RPMI7951 (cell line): Measurements from ENCODE around the gene GRB10. TPM values are rescaled to one million over a fixed set of nuclear protein-coding genes. Genes with fewer than 3 reads are reported as not detected.

Source experiments
- DNase-seq: peaks from one replicate; pipeline ENCODE4 v3.0.0-alpha.2; 2012; ENCODE audit warnings: low read depth
- total RNA-seq: library from RNA; depleted of rRNA; stranded (reverse); fragments of >200 nt; shearing (Covaris generic); gene quantifications from 2 replicates; pipeline ENCODE4 v1.2.3, GENCODE V29; 2014

GRB10 gene
- total RNA-seq, 1 experiment from 2014 or later: 51.7 TPM

DNA sequence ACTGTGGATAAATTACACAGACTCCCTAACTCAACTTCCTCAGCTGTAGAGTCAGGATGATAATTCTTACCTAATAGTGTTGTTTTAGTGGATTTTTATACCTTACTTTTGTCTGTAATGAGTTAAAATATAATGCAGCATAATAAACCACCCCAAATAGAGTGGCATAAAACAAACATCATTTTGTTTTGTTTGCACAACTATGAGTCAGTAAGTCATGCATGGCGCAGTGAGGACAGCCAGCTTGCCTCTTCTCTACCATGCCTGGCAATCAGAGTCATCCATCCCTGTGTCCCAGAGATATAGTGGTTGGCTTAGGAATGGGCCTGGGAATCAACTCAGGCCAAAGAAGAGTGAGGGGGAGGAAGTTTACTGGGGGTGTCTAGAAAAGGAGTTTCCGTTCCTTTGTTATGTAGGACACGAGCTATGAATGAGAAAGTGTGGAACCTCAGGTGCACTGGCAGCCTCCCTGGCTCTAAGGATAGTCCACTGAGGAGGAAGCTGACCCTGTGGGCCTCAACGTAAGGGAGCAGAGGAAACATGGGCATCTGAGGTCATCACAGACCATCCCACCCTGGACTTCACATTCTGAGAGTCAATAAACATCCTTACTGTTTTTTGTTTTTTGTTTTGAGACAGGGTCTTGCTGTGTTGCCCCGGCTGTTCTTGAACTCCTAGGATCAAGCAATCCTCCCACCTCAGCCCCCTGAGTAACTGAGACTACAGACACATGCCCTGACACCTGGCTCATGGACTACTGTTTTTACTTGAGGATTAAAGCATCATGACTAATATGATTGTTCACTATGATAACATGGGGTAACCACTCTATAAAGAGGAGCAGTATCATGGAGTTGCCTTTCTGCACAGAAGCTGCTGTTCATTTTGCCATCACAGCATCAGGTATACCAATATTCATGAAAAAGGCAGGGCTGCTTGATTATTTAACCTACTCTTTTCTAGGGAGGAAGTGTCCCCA, 21.0 kb upstream of the GRB10 start:
- no peak for DNase-seq

DNA sequence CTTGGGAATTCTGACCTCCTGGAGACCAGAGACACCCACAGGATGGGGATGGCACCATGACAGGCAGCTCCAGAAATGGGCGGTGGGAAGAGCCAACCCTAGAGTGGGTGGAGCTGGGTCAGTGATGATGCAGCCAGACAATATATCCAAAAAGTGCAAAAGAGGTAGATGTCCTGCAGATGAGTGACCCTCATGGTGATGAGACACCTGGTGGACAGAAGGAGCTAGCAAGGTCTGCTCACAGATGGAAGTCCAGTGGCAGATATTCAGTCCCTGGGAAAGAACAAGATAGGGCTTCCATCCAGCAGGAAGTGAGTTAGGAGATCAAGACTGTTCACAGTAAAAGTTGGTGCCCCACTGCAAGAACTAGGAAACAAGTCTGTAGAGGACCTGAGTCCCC, 19.2 kb upstream of the GRB10 start:
- DNase-seq: no peak

DNA sequence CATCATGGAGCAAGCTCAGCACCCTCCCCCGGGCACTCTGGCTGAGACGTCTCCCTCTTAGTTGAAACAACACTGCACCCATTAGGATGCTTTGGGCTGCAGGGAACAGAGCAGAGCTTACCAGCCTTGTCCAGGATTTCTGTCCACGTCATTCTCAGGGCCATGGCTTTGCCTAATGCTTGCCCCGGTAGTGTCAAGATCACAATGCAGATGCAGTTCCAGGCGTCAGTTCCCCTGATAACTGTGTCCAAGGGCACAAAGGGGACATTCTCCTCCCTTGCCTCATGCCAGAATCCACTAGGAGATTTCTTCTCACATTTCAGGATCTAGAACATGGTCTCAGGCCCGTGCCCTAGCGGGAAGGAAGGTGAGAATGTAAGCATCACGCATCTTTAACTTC, 17.2 kb upstream of the GRB10 start:
- no peak for DNase-seq

DNA sequence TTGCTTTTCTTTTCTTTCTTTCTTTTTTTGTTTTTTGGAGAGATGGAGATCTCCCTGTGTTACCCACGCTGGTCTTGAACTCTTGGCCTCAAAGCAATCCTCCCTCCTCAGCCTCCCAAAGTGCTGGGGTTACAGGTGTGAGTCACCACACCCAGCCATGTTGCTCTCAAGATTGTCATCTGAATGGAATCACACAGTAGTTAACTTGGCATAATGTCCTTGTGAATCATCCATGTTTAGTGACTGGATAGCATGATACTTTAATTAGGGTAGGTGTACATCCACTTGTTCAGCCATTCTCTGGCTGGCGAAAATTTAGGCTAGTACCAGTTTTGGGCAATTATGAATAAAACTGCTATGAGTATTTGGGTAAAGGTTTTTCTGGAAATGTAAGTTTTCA, 15.4 kb upstream of the GRB10 start:
- DNase-seq: no peak

DNA sequence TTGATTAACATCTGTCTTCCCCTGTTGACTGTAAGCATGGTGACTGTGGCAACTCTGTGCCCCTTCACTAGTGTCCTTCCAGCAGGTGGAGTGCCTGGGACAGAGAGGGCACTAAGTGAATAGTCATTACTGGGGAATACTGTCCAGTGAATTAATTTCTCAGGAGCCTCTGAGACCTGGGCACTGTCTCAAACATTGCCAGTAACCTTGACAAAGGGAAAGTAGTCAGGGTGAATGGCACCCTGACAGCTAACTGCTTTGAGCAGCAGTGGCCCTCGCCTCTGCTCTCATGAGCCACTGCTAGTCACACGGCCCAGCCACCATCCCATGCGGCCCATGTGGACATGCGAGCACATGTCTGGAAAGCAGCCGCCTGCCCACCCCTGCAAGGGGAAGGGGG, 13.1 kb upstream of the GRB10 start:
- DNase-seq: no peak

DNA sequence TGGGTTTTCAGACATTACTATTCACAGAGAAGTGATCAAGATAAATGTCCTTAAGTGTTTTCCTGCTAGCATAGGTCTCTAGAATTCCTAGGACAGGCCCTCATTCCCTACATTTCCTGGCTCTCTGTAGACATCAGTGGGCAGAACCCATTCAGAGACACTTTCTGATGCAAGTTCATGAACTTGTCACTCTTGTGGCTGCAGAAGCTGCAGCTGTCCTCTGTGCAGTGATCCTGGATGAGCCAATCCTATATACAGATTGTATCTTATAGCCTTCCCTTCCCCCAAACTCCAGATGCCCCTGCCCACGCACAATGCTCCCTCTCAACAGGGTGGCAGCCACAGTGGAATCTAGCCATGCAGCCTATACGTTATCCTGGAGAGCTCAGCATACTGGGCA, 12.6 kb upstream of the GRB10 start:
- DNase-seq: no peak

DNA sequence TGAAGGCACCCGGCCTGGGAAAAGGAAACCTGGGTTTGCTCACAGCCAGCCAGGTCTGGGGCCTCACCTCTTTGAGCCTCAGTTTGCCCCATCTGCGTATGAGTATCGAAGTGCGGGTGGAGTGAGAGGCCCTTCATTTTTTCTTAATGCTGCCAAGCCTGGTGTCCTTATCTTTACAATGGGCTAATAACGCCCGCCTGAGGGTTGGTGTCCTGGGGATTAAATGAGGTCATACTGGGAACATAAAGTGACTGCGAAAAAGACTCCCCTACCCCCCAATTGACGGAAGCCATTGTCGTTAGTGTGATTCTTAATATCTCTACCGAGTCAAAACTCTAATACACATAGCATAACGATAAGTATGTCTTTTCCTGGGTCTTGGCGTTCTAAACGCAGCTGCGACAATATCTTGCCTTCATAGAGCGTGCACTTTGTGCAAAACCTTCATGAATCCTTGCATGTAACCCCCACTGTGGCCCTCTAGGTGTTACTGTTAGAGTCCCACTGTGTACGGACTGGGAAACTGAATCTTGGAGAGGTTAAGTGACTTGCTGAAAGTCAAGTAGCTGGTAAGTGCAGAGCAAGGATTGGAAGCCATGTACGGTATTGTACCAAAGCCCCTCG, 11.4 kb upstream of the GRB10 start:
- DNase-seq: no peak

DNA sequence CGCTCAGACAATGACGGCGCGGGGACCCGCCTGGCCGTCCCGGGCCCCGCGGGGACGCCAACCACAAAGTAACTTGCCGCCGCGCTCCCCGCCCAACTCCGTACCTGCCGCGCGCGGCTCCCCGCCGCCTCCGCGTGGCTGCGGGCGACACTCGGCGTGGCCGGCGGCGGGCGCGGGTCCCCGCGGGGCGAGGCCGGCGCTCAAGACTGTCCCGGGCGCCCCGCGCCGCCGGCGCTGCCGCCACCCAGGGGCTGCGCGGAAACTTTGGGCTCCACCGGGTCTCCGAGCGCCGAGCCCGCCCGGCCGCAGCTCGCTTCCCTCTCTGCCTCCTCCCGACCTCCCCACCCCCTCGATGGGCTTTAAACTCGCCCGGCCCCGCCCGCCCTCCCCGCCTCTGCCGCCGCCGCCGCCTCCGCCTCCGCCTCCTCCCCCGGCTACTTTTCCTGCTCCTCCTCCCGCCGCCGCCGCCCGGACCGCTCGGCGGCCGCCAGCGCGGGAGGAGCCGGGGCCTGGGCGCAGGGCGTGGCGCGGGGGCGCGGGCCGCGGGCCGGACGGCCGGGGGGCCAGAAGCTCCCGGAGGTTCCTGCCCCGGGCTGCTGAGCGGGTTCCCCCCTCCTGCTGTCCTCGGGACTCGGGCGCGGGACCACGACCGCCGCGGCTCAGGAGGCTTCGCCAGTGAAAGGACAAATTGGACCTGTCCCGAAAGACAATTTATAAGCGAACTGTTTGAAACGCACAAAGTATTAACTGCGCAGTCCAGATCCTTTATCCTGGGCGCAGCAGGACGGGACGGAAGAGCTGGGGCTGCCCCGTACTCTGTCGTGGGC, 10.6 kb upstream of the GRB10 start:
- peak; percentile 81 for DNase-seq

DNA sequence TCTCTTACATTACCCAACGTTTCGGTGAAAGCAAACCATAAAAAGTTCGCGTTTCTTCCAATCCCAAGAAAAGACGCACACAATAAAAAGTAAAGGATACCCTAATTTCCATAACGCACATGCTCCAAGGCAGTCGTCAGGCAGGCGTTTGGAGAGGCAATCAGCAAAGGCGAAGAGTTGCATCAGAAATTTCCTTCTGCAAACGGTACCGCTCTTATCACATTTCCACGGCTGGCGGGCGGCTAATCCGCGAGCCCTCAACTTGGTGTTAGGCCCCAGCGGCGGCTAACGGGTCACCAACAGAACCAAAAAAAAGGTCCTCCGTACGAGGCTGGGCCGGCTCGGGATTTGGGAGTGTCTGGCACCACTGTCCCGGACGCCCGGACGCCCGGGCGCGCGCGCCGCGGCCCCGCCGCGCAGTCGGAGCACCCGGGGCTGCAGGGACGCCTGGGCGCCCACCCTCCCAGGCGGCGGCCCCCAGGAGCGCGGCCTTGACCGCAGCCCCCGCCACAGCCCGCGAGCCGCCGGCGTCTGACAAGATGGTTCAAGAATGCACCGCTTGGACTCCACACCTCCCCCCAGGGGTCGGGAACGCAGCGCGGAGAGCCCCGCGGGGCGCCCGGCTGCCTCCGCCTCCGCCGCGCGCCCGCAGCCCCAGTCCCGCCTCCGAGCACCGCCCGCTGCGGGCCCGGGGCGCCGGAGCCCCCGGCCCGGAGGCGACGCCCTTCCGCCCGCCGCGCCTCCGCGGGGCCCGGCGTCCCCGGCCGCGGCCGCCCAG, 9.8 kb upstream of the GRB10 start:
- DNase-seq: peak; percentile 71

DNA sequence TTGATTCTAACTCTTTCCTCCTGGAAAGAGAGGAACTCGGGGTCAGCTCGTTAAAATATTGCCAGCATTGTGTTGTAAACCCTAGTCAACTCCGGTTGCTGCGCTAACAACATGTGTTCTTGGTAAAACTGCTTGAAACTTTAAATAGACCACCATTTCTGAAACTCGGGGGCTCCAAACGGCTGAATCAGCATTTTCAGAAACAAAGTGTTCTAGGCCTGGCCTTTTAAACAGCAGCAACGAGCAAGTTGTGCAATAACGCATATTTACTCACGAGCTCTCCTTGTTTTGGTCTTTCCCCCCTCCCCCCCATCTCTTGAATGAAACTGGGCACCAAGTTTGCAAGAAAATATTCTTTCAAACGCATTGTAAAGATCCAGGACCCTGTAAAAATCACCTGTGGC, 9.2 kb upstream of the GRB10 start:
- peak; percentile 45 for DNase-seq

DNA sequence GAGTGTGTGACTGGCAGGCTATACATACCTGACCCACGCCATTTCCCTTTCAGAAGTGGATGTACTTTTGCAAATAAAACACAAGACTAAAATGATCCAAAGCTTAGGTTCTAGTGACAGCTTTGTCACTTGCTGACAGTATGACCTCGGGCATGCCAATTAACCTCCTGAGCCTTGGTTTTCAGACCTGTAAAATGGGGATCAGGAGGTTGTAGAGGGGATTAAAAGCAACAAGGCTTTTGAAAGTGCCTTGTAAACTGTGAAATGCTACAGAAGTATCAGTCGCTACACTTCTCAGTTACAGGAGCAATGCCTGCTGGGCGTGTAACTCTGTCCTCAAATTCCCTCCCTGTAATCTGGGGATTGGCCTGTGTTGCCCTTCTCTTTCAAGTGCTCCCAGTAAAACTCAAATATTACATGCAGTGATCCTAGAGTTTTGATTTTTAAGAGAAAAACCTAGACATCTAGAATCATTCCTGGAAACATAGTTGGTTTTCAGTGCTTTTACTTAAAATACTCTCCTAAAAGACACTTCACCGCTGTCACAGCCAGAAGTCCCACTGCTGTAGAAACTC, 8.8 kb upstream of the GRB10 start:
- no peak for DNase-seq

DNA sequence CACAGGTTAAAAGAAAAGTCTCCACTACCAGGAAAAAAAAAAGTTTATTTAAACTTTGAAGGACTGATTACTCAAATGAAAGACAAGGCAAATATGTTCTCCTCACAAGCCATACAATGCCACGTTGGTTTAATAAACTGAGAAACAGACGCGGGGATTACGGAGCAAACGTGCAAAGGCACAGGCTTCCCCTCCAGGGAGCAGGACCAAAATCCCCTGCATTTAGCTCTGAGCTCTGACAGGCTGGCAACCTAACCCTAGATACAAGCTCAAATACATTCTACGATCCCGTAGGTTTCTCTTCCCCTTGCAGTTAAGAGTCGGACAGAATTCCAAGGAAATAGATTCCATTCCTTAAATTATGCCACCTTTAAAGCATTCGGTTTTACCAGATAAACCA, 7.7 kb upstream of the GRB10 start:
- no peak for DNase-seq

DNA sequence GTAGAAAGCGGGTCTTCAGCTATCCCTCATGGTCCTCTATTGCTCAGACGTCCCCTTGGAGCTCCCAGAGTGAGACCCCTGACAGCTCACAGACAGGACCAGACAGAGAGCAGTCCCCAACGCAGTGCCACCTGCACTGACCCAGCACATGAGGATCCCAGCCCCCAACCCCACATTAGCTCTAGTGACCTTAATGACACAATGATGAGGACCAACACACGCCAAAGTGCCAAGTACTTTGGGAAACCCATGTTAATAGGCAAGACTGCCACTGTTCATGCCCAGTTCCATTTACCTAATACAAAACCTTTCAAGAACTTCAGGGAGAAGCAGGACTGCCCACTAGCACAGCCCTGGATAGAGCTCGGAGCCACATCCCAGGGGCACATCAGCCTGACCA, 5.7 kb upstream of the GRB10 start:
- no peak for DNase-seq

DNA sequence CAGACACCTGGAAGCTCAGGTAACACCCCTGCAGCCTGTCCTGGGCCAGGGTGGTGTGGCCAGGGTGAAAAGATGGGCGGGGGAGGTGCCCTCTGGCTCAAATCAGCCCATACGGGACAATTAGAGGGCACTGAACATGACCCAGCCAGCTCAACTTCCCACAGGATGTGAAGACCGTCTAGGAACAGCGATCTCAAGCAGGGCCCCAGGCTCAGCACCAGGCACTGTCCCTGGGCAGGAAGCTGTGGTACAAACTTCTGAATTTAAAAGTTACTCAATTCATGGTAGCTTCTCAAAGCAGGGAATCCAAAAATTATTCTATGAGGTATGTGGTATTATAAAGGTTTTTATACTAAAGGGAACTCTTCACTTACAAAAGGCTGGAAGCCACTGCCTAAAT, 5.1 kb upstream of the GRB10 start:
- no peak for DNase-seq

DNA sequence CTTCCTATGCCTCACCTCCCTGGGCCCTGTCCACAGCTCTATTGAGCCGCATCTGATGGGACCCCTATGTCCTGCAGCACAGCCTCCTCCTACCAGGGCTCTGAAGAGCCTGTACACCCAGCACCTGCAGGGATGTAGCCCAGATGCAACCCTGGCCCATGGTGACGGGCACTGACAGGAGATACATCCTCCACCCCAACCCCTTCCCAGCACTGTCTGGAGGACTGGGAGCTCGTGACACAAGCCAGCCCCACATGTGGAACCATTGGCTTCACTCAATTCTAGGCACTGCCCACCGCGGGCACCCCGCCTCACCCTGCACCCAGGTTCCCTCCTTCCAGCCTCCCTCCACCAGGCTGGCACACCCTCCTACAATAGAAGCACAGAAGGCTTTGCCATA, 2.6 kb upstream of the GRB10 start:
- DNase-seq: no peak

DNA sequence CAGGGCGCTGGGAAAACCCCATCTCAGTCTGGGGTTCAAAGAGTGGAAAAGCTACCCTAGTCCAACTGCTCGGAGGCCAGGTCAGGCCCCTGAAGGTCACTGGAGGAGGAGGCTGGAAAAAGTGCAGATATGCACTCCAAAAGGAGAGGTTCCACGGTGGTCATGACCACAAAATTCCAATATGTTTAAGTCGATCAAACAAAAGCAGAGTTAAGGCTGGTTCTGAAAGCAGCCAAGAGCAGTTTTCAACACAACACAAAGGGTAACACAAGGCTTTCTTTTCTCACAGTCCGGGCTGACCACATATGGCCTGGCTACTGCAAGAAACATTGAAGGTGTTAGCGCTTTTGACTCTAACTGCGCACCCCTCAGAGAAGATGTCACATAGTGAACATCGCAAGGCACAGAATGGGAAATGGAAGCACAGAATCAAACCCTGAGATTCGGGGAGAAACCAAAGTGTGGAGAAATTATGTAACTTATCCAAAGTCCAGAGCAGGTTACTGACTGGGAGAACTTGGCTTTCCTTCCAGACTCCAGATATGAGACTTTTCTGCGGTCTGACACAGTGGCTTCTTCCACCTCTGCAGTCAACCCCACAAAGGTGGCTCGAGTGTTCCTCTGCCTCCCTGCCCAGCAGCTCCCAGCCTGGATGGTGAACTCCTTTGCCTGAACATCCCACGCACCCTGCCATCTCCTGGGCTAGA, 1.3 kb upstream of the GRB10 start:
- no peak for DNase-seq

DNA sequence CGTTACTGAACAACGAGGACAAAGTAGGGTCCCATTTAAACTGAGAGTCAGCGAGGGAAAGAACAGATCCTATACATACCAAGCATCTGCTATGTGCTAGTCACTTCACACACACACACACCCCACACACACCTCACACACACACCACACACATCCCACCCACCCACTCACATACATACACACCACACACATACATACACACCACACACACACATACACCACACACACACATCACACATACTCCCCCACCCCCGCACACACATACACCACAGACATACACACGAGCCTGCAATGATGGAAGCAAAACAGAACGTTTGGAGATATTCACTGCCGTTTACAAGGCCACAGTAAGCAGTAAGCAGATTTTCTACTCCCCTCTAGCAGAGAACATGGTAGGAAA, 607 bp upstream of the GRB10 start:
- no peak for DNase-seq

DNA sequence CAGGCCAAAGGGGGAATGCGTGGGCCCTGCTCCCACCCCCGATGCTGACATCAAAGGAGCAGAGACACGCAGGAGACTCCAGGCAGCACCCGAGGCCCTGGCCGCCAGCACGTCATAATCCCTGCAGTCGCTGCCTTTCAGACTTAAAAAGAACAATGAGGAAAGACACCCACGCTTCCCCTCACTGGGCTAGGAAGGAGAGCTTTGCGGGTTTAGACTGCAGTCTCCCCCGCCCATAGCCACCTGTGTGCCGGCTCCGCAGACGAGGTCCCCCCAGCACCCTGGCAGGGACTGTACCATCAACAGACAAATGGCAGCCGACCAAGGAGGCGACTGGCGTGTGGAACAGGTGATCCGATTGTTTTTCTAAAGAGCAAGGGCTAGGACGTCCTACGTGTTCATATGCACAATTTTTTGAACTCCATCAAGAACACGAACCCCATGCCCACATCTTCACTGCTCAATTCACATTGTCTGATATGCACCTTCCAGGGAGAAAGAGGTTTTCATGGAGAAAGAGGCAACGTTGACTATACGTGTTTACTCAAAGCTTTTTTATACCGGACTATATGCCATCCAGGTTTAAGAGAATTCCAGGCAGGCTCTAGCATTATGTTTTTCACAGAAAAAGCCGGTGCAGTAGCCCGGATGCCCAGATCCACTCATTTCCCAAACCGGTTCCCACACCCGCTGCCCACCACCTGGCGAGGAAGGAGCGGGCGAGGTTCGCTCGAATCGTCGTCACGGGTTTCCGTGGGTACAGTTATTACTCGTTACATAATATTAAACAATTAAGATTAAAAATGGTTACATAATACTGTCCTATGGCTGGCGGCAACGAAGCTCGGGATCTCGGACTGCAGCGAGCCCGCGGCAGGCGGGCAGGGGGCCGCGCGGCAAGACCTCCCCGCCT, 1.1 kb downstream of the GRB10 start:
- no peak for DNase-seq

DNA sequence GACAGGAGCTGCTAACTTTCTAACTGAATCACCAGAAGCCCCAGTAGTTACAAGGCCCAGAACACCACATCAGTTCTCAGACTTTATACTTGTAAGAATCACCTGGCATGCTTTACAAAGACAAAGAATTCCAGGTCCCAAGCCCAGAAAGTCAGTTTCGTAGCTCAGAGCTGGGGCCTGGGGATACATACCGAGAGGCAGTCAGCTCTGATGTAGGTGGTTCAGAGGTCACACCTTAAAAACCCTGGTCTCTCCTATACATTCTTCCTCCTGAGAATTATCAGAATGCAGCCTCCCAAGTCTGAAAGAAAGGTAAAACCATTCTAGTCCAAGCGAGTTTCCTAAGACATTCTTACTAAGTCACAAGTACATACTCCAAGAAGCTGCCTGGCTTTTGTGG, 2.3 kb downstream of the GRB10 start:
- DNase-seq: no peak

DNA sequence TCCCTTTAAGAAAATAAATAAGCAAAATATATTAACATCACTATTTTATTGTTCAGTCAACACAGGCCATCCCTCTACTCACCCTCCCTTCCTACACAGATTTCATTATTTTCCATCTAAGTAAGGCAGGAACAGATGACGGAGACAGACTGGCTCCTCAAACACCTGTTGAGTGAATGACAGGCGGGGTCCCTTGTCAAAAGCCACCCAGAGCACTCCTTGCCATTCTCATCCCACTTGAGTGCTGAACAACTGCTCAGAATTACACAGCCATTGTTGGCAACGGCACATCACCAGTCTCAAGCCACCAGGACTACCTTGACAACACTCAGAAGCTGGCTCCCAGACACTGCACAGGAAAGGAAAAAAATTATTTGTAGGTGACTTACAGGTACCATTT, 3.3 kb downstream of the GRB10 start:
- DNase-seq: no peak
